NCI-H1092 (cell line): ENCODE measurements around the gene C2orf81.

ENCODE experiments used
- DNase-seq: peaks from one replicate; lab custom pipeline; 2025; lab: John Stamatoyannopoulos, UW

Gene C2orf81

DNA sequence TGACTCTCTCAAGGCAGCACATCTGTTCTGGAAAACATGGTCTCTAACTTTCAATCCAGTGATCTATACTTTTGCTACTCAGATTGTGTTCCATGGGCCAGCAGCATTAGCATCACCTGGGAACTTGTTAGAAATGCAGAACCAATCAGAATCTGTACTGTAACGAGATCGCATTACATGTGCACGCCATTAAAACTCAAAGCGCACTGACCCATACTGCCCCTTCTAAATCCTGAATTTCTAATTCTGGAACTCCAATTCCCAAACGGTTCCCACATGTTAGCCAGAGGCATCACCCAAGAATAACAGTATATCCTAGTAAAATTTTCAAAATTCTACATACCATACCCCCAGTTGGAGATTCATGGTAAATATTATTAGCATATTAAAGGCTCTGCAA lies 30.8 kb downstream of the C2orf81 start:
- no peak for DNase-seq

DNA sequence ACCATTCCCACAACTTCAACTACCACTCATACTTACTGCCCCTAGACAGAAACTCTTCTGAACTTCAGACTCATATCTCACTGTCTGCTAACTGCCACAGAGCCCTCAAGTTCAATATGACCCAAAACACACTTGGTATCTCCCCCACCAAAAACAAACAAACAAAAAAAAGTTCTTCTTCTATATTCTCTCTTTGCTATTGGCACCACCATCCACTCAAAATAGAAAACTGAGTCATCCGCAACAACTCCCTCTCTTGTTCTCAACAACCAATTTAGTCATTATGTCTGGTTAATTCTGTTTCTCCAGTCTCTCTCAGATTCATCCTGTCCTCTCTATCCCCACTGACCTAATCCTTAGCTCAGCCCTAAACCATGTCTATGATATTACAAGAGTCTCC lies 34.1 kb downstream of the C2orf81 start:
- DNase-seq: no peak

DNA sequence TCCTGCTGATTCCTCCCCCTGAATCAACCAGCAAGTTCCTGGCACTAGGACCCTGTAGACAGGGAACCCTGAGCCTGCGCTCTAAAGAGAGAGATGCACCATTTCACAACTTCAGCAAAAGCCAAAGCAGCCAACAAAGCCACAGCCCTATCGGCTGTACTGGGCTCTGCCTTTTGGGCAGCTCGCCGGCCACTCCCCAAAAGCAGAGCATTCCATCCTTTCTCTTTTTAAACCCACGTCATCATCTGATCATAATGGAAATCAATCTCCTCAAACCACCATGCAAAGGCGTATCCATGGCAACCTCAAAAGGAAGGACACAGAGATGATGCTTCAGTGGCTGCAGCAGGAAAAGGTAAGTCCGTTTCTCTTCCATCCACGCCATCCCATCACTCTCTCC lies 36.0 kb downstream of the C2orf81 start:
- no peak for DNase-seq

DNA sequence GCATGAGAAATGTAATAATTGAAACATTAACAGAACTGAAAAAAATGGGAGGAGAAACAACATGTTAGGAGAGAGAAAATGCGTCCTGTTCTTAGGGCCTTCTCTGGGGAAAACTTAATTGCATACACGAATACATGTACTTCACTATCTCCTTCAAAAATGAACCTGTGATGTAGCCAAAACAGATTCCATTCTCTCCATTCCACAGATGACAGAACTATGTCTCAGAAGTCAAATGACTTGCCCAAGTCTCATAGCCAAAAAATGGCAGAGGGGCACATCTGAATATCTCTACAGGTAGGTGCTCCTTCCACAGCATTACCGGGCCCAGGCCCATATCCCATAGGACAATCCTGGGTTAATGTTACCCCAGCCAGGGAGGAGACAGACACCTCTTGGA lies 37.4 kb downstream of the C2orf81 start:
- no peak for DNase-seq

DNA sequence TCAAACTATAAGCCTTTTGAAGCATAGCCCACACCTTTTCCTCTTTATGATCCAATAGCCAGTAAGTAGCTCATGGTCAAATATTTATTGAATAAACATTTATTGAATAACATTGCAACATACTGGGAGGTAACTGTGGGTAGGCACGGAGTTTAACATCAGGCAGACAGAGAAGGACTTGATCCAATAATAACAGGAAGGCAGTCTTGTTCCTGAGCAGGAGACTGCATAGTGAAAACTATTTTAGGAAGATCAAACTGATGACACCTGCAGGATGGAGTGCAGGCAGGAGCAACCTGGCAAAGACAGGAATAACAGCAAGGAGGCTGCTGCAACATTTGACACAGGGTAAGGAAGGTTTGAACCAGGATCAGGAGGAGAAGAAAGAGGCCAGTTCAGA lies 38.2 kb downstream of the C2orf81 start:
- no peak for DNase-seq

DNA sequence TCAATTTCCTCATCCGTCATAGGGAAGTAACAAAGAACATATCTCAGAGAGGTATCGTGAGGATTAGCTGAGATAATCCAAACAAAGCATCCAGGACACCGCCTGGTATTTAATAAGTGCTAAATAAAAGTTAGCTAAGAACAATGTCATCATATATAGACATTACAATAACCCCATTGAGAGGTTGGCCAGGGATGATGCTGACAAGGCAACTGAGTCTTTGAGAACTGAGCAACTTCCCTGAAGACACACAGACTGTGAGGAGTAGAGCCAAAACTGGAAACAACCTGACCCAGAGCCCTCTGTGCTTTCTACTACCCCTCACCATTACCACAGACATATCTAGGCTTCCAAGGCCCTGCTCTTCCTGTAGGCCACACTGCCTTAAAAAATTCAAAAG lies 39.7 kb downstream of the C2orf81 start:
- no peak for DNase-seq

GRCh38 chr2:74379851-74380789 lies 41.3 kb downstream of the C2orf81 start, which contains the start of gene DCTN1:
Gene DCTN1 (minus strand): TSS chr2:74380311. CDS start chr2:74380037, 274 bp downstream.
- DNase-seq: no peak

- DNase-seq: no peak
Observed at GRCh38 chr2:74378007-74378406, 43.4 kb downstream of the C2orf81 start.

DNA sequence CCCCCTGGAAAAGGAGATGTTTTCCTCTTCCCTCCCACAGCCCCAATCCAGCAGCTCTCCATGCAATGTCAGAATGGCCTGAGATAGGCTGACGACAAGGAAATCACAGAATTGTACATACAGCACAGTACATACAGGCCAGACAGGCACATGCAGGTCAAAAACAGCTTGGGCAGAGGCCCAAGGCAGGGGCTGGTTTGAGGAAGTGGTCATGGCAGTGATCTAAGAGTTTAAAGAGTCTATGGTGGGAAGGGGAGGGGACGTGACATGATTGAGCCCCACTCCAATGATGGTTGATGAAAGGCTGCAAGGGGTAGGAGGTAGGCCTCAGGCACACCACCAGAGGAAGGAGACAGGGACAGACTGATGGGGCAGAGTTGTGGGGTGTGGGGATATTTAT lies 45.6 kb downstream of the C2orf81 start:
- DNase-seq: no peak

- DNase-seq: peak; percentile 83
Observed at GRCh38 chr2:74374509-74375205, 46.8 kb downstream of the C2orf81 start.

- no peak for DNase-seq
Observed at GRCh38 chr2:74373985-74374384, 47.4 kb downstream of the C2orf81 start.

GRCh38 chr2:74373221-74373676 lies 48.2 kb downstream of the C2orf81 start:
- no peak for DNase-seq

GRCh38 chr2:74372674-74373073 lies 48.7 kb downstream of the C2orf81 start:
- DNase-seq: no peak

DNA sequence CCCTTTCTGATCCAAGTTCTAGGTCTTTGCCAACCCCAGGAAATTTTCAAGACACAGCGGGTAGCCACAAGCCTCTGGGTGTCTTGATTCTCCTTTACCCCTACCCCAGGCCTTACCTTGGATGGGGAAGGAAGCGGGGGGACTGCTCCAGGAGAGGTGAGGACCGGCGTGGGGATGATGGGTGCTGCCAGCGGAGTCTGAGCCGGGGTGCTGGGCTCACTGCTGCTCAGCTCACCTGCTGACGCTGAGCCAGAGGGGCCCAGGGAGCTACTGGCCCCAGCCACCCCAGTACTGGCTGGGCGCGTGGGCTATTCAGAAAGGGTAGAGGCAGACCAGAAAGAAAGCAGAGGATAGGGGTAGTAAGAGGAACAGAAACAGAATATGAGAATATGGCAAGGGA lies 50.0 kb downstream of the C2orf81 start:
- no peak for DNase-seq

- DNase-seq: no peak
Observed at GRCh38 chr2:74369976-74370375, 51.4 kb downstream of the C2orf81 start.

DNA sequence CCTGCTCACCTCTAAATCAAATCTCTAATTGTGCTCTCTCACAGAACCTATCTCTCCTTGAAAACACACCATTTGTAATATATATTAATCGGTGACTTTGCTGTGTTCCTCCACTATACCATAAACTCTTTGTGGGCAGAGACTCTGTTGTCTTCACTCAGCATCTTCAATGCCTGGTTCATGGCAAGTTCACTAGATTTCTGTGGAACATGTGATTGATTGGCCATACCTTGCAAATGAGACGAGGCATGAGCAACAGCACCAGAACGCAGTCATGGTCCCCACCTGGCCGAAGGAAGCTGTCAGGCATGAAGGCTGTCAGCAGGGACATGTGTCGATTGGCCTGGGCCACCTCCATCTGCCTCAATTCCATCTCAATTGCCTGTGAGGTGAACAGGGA lies 52.9 kb downstream of the C2orf81 start:
- no peak for DNase-seq

GRCh38 chr2:74367789-74368188 lies 53.6 kb downstream of the C2orf81 start:
- DNase-seq: no peak

GRCh38 chr2:74366036-74366435 lies 55.4 kb downstream of the C2orf81 start:
- DNase-seq: no peak

GRCh38 chr2:74364533-74365505 lies 56.6 kb downstream of the C2orf81 start:
- no peak for DNase-seq
